ENCODE results near the gene ASB6. TPM values are rescaled to one million over a fixed set of nuclear protein-coding genes. Genes with fewer than 3 reads are reported as not detected.

Gene ASB6
- total and polyA plus RNA-seq, 7 experiments from 2014 or later: 18.5 to 40.9 (median 28.1) TPM

DNA sequence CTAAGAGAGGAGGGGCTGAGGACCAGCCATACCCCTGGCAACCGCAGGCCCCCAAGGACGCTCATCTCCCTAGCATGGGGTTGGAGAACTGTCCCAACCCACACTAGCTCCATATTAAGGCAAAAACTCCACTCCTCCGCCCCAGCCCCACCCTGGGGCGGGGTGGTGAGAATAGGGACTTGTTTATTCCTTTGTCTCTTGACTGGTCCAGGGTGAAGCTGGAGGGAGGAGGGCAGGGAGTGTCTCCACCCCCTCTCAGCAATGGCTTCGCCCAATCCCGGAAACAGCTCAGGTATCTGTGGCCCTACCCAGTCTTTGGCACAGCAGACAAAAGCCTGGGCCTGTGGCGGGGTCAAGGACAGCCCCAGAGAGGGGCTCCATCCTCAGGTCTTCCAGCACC lies 40.4 kb upstream of the ASB6 start:
- Histone ChIP-seq H3K9me3 (ENCODE audit: control insufficient read depth in 2 of 3, low read length in 3 of 3) (no peaks in the 10 kb centered on the region), H3K4me3 (ENCODE audit: low read length) (no peak overlapping the region), H3K27ac (ENCODE audit: low read depth, low read length) (no peak overlapping the region), H3K36me3 (ENCODE audit: control insufficient read depth in 2 of 3, insufficient read depth in 3 of 3, low read length in 3 of 3) (no peaks in the 10 kb centered on the region), H3K27me3 (ENCODE audit: control insufficient read depth in 2 of 2, insufficient read depth in 2 of 2, low read length in 2 of 2) (no peaks in the 10 kb centered on the region), H3K4me1 (ENCODE audit: control insufficient read depth in 2 of 2, insufficient read depth in 2 of 2, low read length in 2 of 2) (no peaks in the 10 kb centered on the region)
- DNase-seq (no peak), ATAC-seq (no peak)
- Mint-ChIP-seq H3K36me3 (no peaks in the 10 kb centered on the region), H3K27ac (no peak overlapping the region), H3K4me1 (no peaks in the 10 kb centered on the region), H3K4me3 (no peak overlapping the region), H3K9me3 (peaks cover 0 to 1% (median 0%) of the 10 kb centered on the region in 11 donors), H3K27me3 (peaks cover 4 to 15% (median 7%) of the 10 kb centered on the region in 5 donors)
- ChIA-PET CTCF (no interaction called here), POLR2A (no interaction called here)
- intact Hi-C loops (cut with micrococcal nuclease): no loop called here

DNA sequence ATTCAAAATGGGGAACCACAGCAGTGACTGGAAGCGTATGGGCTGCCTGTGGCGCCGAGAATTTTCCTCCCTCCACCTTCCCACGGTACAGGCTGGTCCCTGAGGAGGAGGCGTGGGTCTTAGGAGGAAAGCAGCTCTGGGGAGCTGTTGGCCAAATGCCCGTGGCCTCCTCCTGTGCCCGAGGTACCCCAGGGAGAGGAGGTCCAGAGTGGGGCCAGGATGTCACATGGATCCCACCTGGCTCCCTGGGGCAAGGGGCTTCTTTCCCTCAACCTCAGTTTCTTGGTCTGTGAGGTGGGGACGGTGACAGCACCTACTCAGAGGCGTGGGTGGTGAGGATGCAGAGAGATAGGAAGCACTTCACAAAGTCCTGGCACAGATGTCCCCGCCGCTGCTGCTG lies 40.0 kb upstream of the ASB6 start:
- Histone ChIP-seq H3K36me3 (ENCODE audit: control insufficient read depth in 2 of 3, insufficient read depth in 3 of 3, low read length in 3 of 3) (no peaks in the 10 kb centered on the region), H3K27me3 (ENCODE audit: control insufficient read depth in 2 of 2, insufficient read depth in 2 of 2, low read length in 2 of 2) (no peaks in the 10 kb centered on the region), H3K9me3 (ENCODE audit: control insufficient read depth in 2 of 3, low read length in 3 of 3) (no peaks in the 10 kb centered on the region), H3K4me1 (ENCODE audit: control insufficient read depth in 2 of 2, insufficient read depth in 2 of 2, low read length in 2 of 2) (no peaks in the 10 kb centered on the region), H3K4me3 (ENCODE audit: low read length) (no peak overlapping the region), H3K27ac (ENCODE audit: low read depth, low read length) (no peak overlapping the region)
- Mint-ChIP-seq H3K4me3 (no peak overlapping the region), H3K9me3 (peaks cover 0 to 1% (median 0%) of the 10 kb centered on the region in 11 donors), H3K4me1 (no peaks in the 10 kb centered on the region), H3K27ac (no peak overlapping the region), H3K27me3 (peaks cover 4 to 17% (median 8%) of the 10 kb centered on the region in 5 donors), H3K36me3 (no peaks in the 10 kb centered on the region)
- ChIA-PET CTCF (no interaction called here), POLR2A (no interaction called here)
- ATAC-seq (no peak), DNase-seq (no peak)
- intact Hi-C loops (cut with micrococcal nuclease): no loop called here

DNA sequence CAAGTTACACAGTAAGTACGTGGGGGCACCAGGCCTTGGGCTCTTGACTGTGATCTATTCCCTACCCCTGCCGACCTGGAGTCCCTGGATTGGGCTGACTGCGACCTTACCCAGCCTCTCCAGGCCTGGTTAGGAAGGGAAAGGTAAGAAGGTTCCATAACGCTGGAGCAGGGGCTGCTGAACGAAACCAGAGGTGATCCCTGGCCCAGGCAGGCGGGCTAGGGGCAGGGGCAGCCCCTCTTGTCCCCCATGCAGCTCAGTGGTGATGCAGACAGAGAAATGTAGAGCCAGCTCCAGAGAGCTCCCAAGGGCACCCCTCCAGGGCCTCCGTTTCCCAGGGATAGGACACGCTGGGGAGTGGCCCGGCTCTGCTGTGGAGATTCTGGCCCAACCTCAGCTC lies 37.6 kb upstream of the ASB6 start:
- DNase-seq: no peak
- H3K9me3 ChIP-seq (ENCODE audit: control insufficient read depth in 2 of 3, low read length in 3 of 3): no peaks in the 10 kb centered on the region
- H3K4me1 ChIP-seq (ENCODE audit: control insufficient read depth in 2 of 2, insufficient read depth in 2 of 2, low read length in 2 of 2): no peaks in the 10 kb centered on the region
- H3K36me3 ChIP-seq (ENCODE audit: control insufficient read depth in 2 of 3, insufficient read depth in 3 of 3, low read length in 3 of 3): no peaks in the 10 kb centered on the region
- intact Hi-C loops (cut with micrococcal nuclease): no loop called here
- Mint-ChIP-seq H3K27ac (no peak overlapping the region), H3K4me3 (no peak overlapping the region), H3K9me3 (peaks cover 0 to 1% (median 0%) of the 10 kb centered on the region in 11 donors), H3K36me3 (no peaks in the 10 kb centered on the region), H3K4me1 (no peaks in the 10 kb centered on the region), H3K27me3 (peaks cover 4 to 23% (median 12%) of the 10 kb centered on the region in 5 donors)
- no peak overlapping the region for H3K4me3 ChIP-seq (ENCODE audit: low read length)
- no peak for ATAC-seq
- no peak overlapping the region for H3K27ac ChIP-seq (ENCODE audit: low read depth, low read length)
- POLR2A ChIA-PET: no interaction called here
- CTCF ChIA-PET: no interaction called here
- H3K27me3 ChIP-seq (ENCODE audit: control insufficient read depth in 2 of 2, insufficient read depth in 2 of 2, low read length in 2 of 2): no peaks in the 10 kb centered on the region

DNA sequence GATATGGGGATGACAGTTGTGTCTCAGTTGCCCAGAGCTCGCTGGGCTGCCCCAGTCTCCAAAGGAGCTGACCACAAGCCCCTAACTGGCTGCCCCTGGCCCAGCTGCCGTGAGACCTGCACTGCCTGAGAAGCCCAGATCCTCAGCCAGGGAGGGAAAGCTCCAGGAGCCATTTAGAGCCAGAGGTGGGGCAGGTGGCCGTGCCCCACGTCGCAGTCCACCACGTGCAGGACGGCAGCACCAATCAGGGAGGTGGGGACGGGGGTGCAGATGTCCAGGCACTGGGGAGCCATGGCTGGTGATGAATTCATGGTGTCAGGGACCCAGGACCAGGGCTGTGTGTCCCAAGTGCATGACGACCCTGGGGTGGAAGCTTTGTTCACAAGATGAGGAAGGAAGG lies 36.9 kb upstream of the ASB6 start:
- ChIA-PET POLR2A (no interaction called here), CTCF (interaction anchor here (0.5 kb wide), 1 partner anchor 18 kb away, joined by 5 read pairs; no protein-coding TSS in a partner anchor)
- Histone ChIP-seq H3K4me1 (ENCODE audit: control insufficient read depth in 2 of 2, insufficient read depth in 2 of 2, low read length in 2 of 2) (no peaks in the 10 kb centered on the region), H3K9me3 (ENCODE audit: control insufficient read depth in 2 of 3, low read length in 3 of 3) (no peaks in the 10 kb centered on the region), H3K36me3 (ENCODE audit: control insufficient read depth in 2 of 3, insufficient read depth in 3 of 3, low read length in 3 of 3) (no peaks in the 10 kb centered on the region), H3K27ac (ENCODE audit: low read depth, low read length) (no peak overlapping the region), H3K4me3 (ENCODE audit: low read length) (no peak overlapping the region), H3K27me3 (ENCODE audit: control insufficient read depth in 2 of 2, insufficient read depth in 2 of 2, low read length in 2 of 2) (no peaks in the 10 kb centered on the region)
- peaks cover 0 to 1% (median 0%) of the 10 kb centered on the region in 11 donors for H3K9me3 Mint-ChIP-seq
- DNase-seq (no peak), ATAC-seq (no peak)
- no peaks in the 10 kb centered on the region for H3K36me3 Mint-ChIP-seq
- H3K27ac Mint-ChIP-seq: no peak overlapping the region
- H3K4me3 Mint-ChIP-seq: no peak overlapping the region
- intact Hi-C loops (cut with micrococcal nuclease): no loop called here
- peaks cover 4 to 23% (median 12%) of the 10 kb centered on the region in 5 donors for H3K27me3 Mint-ChIP-seq
- H3K4me1 Mint-ChIP-seq: no peaks in the 10 kb centered on the region

DNA sequence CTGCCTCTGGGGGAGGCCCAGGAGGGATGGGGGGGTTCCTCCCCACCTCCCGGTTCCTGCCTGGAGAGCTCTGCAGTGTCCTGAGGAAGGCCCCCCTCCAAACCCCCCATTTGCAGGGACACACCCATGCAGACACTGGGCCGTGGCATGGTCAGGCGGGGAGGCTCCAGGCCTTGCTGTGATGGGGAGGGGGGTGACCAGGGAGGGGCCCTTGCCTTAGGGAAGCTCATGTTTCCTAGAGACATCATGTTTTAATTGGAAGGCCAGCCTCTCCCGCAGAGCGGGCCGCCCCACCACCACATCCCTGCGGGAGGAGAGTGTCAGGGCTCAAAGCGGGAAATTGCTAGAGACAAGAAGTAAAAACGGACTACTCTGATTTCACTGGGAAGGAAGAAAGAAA lies 35.5 kb upstream of the ASB6 start:
- ChIA-PET POLR2A (no interaction called here), CTCF (no interaction called here)
- Mint-ChIP-seq H3K9me3 (peaks cover 0 to 1% (median 0%) of the 10 kb centered on the region in 11 donors), H3K4me1 (no peaks in the 10 kb centered on the region), H3K27me3 (peaks cover 4 to 23% (median 12%) of the 10 kb centered on the region in 5 donors), H3K36me3 (no peaks in the 10 kb centered on the region), H3K4me3 (no peak overlapping the region), H3K27ac (no peak overlapping the region)
- H3K36me3 ChIP-seq (ENCODE audit: control insufficient read depth in 2 of 3, insufficient read depth in 3 of 3, low read length in 3 of 3): no peaks in the 10 kb centered on the region
- no peaks in the 10 kb centered on the region for H3K9me3 ChIP-seq (ENCODE audit: control insufficient read depth in 2 of 3, low read length in 3 of 3)
- no peak overlapping the region for H3K4me3 ChIP-seq (ENCODE audit: low read length)
- DNase-seq (no peak), ATAC-seq (no peak)
- no peaks in the 10 kb centered on the region for H3K27me3 ChIP-seq (ENCODE audit: control insufficient read depth in 2 of 2, insufficient read depth in 2 of 2, low read length in 2 of 2)
- intact Hi-C loops (cut with micrococcal nuclease): no loop called here
- no peak overlapping the region for H3K27ac ChIP-seq (ENCODE audit: low read depth, low read length)
- no peaks in the 10 kb centered on the region for H3K4me1 ChIP-seq (ENCODE audit: control insufficient read depth in 2 of 2, insufficient read depth in 2 of 2, low read length in 2 of 2)

DNA sequence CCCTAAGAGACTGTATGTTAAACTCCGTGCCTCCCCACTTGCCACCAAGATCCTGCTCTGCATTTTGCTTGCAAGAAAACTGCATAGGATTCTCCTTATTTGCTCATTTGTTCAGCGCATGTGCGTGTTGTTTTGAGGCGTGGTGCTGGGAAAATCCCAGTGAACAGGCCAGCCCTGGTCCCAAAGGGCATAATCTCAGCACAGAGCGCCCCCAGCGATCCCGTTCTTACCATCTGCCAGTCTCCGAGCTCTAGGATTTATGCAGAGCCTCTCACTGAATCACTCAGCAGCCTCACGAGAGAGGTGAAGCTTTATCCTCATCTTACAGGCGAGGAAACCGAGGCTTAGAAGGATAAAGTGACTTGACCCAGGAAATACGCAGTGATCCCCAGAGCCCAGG lies 35.0 kb upstream of the ASB6 start:
- Histone ChIP-seq H3K4me1 (ENCODE audit: control insufficient read depth in 2 of 2, insufficient read depth in 2 of 2, low read length in 2 of 2) (no peaks in the 10 kb centered on the region), H3K27me3 (ENCODE audit: control insufficient read depth in 2 of 2, insufficient read depth in 2 of 2, low read length in 2 of 2) (no peaks in the 10 kb centered on the region), H3K36me3 (ENCODE audit: control insufficient read depth in 2 of 3, insufficient read depth in 3 of 3, low read length in 3 of 3) (no peaks in the 10 kb centered on the region), H3K4me3 (ENCODE audit: low read length) (no peak overlapping the region), H3K27ac (ENCODE audit: low read depth, low read length) (no peak overlapping the region), H3K9me3 (ENCODE audit: control insufficient read depth in 2 of 3, low read length in 3 of 3) (no peaks in the 10 kb centered on the region)
- no peak for ATAC-seq
- ChIA-PET CTCF (no interaction called here), POLR2A (no interaction called here)
- Mint-ChIP-seq H3K9me3 (peaks cover 0 to 1% (median 0%) of the 10 kb centered on the region in 11 donors), H3K4me3 (no peak overlapping the region), H3K36me3 (no peaks in the 10 kb centered on the region), H3K27ac (no peak overlapping the region), H3K27me3 (peaks cover 4 to 23% (median 12%) of the 10 kb centered on the region in 5 donors), H3K4me1 (peaks cover 0 to under 1% (median 0%) of the 10 kb centered on the region in 7 donors)
- intact Hi-C loops (cut with micrococcal nuclease): no loop called here
- no peak for DNase-seq

DNA sequence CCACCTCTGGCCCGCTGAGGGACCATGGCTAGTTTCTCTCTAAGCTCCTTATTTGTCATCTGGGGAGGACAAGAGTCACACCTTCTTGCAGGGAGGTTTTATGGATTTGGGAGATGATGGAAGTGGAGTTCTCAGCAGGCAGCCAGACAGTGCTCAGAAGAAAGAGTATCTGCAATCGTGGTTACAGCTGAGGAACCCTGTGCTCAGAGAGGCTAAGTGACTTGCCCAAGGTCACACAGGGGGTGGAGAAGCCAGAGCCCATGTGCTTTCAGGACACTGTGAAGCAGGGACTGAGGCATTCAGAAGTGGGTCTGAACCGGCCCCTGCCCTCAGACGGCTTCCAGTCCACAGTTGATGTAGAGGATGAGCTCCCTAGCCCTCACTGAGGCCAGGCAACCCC lies 34.3 kb upstream of the ASB6 start:
- Mint-ChIP-seq H3K4me1 (peaks cover 0 to 3% (median 0%) of the 10 kb centered on the region in 7 donors), H3K36me3 (no peaks in the 10 kb centered on the region), H3K9me3 (peaks cover 0 to 1% (median 0%) of the 10 kb centered on the region in 11 donors), H3K27ac (no peak overlapping the region), H3K27me3 (peaks cover 4 to 23% (median 12%) of the 10 kb centered on the region in 5 donors), H3K4me3 (no peak overlapping the region)
- DNase-seq (no peak), ATAC-seq (no peak)
- POLR2A ChIA-PET: no interaction called here
- intact Hi-C loops (cut with micrococcal nuclease): no loop called here
- no peaks in the 10 kb centered on the region for H3K36me3 ChIP-seq (ENCODE audit: control insufficient read depth in 2 of 3, insufficient read depth in 3 of 3, low read length in 3 of 3)
- no peaks in the 10 kb centered on the region for H3K9me3 ChIP-seq (ENCODE audit: control insufficient read depth in 2 of 3, low read length in 3 of 3)
- H3K4me1 ChIP-seq (ENCODE audit: control insufficient read depth in 2 of 2, insufficient read depth in 2 of 2, low read length in 2 of 2): no peaks in the 10 kb centered on the region
- H3K4me3 ChIP-seq (ENCODE audit: low read length): no peak overlapping the region
- CTCF ChIA-PET: no interaction called here
- H3K27me3 ChIP-seq (ENCODE audit: control insufficient read depth in 2 of 2, insufficient read depth in 2 of 2, low read length in 2 of 2): no peaks in the 10 kb centered on the region
- no peak overlapping the region for H3K27ac ChIP-seq (ENCODE audit: low read depth, low read length)

Measured in naive thymus-derived CD4-positive, alpha-beta T cell (primary cell).